ENCODE measurements around the gene SUMO4. TPM values are rescaled to one million over a fixed set of nuclear protein-coding genes. Genes with fewer than 3 reads are reported as not detected.
A peak's percentile ranks its signal among the peaks of the same experiment; 100 is the strongest.

SUMO4 gene
- total and polyA plus RNA-seq, 10 of the 15 experiments (the other 5 are each of a cell fraction or from before 2014, with no cell fraction given): 0.07 to 5.3 (median 1.0) TPM; not detected in 1

- TF ChIP-seq JUND (IDR thresholded peaks at IDR 0.05; ENCODE audit: low read depth, low read length) (no peak), IRF3 (IDR thresholded peaks at IDR 0.05) (no peak), SRF (IDR thresholded peaks at IDR 0.05; ENCODE audit: low read depth in 2 of 2, low read length in 2 of 2) (no peak), ZSCAN29 (IDR thresholded peaks at IDR 0.05) (no peak)
Measured at GRCh38 chr6:149366267-149366921, 33.7 kb upstream of the SUMO4 start (continued).

- TF ChIP-seq RUNX3 (IDR thresholded peaks at IDR 0.05; ENCODE audit: low read length) (peak; percentile 75), TCF7 (IDR thresholded peaks at IDR 0.05; ENCODE audit: borderline replicate concordance) (peak; percentile 10; the same call in 1 of the 2 replicates), CEBPB (IDR thresholded peaks at IDR 0.05; ENCODE audit: borderline replicate concordance in 1 of 2, low read depth in 2 of 2, low read length in 2 of 2) (no peak)
- ChIA-PET RAD21 (ENCODE audit: unreplicated experiment) (interaction anchor here (0.8 to 1.0 kb wide), 3 partner anchors 17 to 52 kb away, joined by 3 to 4 read pairs (median 3); no protein-coding TSS in a partner anchor), CTCF (interaction anchor here (1.2 to 1.5 kb wide), 2 partner anchors 9 to 64 kb away, joined by 5 to 6 read pairs; no protein-coding TSS in a partner anchor), POLR2A (interaction anchor here (0.7 kb wide), 1 partner anchor 194 kb away, joined by 3 read pairs; no protein-coding TSS in a partner anchor), SMC1A (ENCODE audit: uncharacterized antibody, unreplicated experiment) (interaction anchor here (0.7 to 2.4 kb wide), 10 partner anchors 9 to 322 kb away, joined by 3 to 11 read pairs (median 3); no protein-coding TSS in a partner anchor)
- no peaks in the 10 kb centered on the region for H4K20me1 ChIP-seq (ENCODE audit: control insufficient read depth, insufficient read depth)
- H3K79me2 ChIP-seq (ENCODE audit: control insufficient read depth, insufficient read depth, low read length): peaks cover 73% of the 10 kb centered on the region
- H3K27ac ChIP-seq (ENCODE audit: control insufficient read depth, insufficient read depth): no peak overlapping the region; the same call in 1 of the 2 replicates
- no peaks in the 10 kb centered on the region for H3K27me3 ChIP-seq (replicated peaks in 1 of 2; ENCODE audit: control insufficient read depth in 2 of 2, insufficient read depth in 2 of 2, low read length in 1 of 2)
- ATAC-seq: peak; percentile 78
- intact Hi-C loops (cut with micrococcal nuclease; ENCODE audit: unreplicated experiment): no loop called here
- peak overlapping the region; percentile 51; the same call in 1 of the 2 replicates for H3K4me2 ChIP-seq (ENCODE audit: control insufficient read depth, insufficient read depth)
- H3K9ac ChIP-seq (ENCODE audit: control insufficient read depth, insufficient read depth, low read length): no peak overlapping the region
- H2AFZ ChIP-seq (ENCODE audit: control insufficient read depth, low read depth, low read length): no peak overlapping the region
- no peak overlapping the region for H3K4me3 ChIP-seq
- no TSS peak for BruUV-seq (replicated peaks)
- peak; percentile 73 for FAIRE-seq
- peak; percentile 16 for DNase-seq (ENCODE audit: low read depth, low spot score)
- H3K4me1 ChIP-seq (ENCODE audit: control insufficient read depth, insufficient read depth, low read length): peaks cover 32% of the 10 kb centered on the region
- H3K9me3 ChIP-seq (replicated peaks; ENCODE audit: control insufficient read depth, insufficient read depth, low read length): no peaks in the 10 kb centered on the region; the same call in 2 of the 3 replicates
- in situ Hi-C loops (cut with MboI): no loop called here
- 0 out of 4 replicates have a peak, but pooled peaks cover 0 to 8% of the 10 kb centered on the region in 2 experiments for H3K36me3 ChIP-seq (ENCODE audit: control insufficient read depth in 2 of 2, insufficient read depth in 2 of 2, low read length in 1 of 2)
- 56% methylated on average over 1 of the region's 1 CpG for WGBS (ENCODE audit: insufficient coverage, insufficient replicate concordance, low lambda C conversion rate, missing lambda C conversion rate)
Measured at GRCh38 chr6:149368065-149368464, 32.0 kb upstream of the SUMO4 start.
